CD14-positive monocyte (primary cell): ENCODE measurements around the gene MTG2. TPM values are rescaled to one million over a fixed set of nuclear protein-coding genes. Genes with fewer than 3 reads are reported as not detected.

Experiments used
- DNase-seq, 3 donors: peaks; one replicate each; pipeline ENCODE4 v3.0.0-alpha.2; 2011 to 2022
- H2AFZ ChIP-seq: 2 replicates; pipeline ENCODE4 v1.6.0; 2012; ENCODE audit warnings: mild to moderate bottlenecking, low read depth, low read length, inconsistent platforms; ENCODE audit not compliant: insufficient read depth, poor library complexity, severe bottlenecking
- H3K27ac ChIP-seq, 2 donors: 1 replicate in 1 of 2; 2 replicates in 1 of 2; pipeline ENCODE4 v1.5.1; 2012 to 2013; ENCODE audit warnings: low read length in 2 of 2, control low read depth in 1 of 2, inconsistent platforms in 1 of 2, low read depth in 1 of 2, mild to moderate bottlenecking in 1 of 2
- H3K27me3 ChIP-seq, 2 donors: one replicate each; pipeline versions ENCODE4 v1.6.0 to v1.6.1; 2011 to 2013; ENCODE audit warnings: low read length in 2 of 2; ENCODE audit not compliant: control insufficient read depth in 2 of 2, insufficient read depth in 2 of 2
- H3K36me3 ChIP-seq, 2 donors: replicated peaks in 1 of 2; 1 replicate in 1 of 2; 2 replicates in 1 of 2; pipeline versions ENCODE4 v1.5.1 to v1.6.1; 2012 to 2013; ENCODE audit warnings: low read length in 2 of 2, control low read depth in 1 of 2, inconsistent platforms in 1 of 2, mild to moderate bottlenecking in 1 of 2; ENCODE audit not compliant: insufficient read depth in 2 of 2, control insufficient read depth in 1 of 2
- H3K4me1 ChIP-seq, 2 donors: 1 replicate in 1 of 2; 2 replicates in 1 of 2; pipeline versions ENCODE4 v1.5.1 to v1.6.1; 2012 to 2013; ENCODE audit warnings: low read length in 2 of 2, control low read depth in 1 of 2, inconsistent platforms in 1 of 2, mild to moderate bottlenecking in 1 of 2, moderate library complexity in 1 of 2; ENCODE audit not compliant: insufficient read depth in 2 of 2, control insufficient read depth in 1 of 2
- H3K4me2 ChIP-seq: replicated peaks from 2 replicates; pipeline ENCODE3; 2012; ENCODE audit warnings: low read length, moderate library complexity, mild to moderate bottlenecking; ENCODE audit not compliant: poor library complexity, severe bottlenecking; ENCODE audit errors: extremely low read depth
- H3K4me3 ChIP-seq, 3 experiments: fragments of 200-600 bp in 1 of 3; sonication (generic) in 1 of 3; replicated peaks in 1 of 3; 1 replicate in 2 of 3; 2 replicates in 1 of 3; pipeline ENCODE4 v1.5.1; 2011 to 2013; ENCODE audit warnings: low read length in 3 of 3, mild to moderate bottlenecking in 3 of 3, control low read depth in 2 of 3, low read depth in 2 of 3, inconsistent platforms in 1 of 3, moderate library complexity in 1 of 3
- H3K79me2 ChIP-seq: 2 replicates; pipeline ENCODE4 v1.6.0; 2012; ENCODE audit warnings: mild to moderate bottlenecking, control low read depth, inconsistent platforms, low read length, moderate library complexity; ENCODE audit not compliant: insufficient read depth
- H3K9ac ChIP-seq: 2 replicates; pipeline ENCODE4 v1.6.0; 2017; ENCODE audit warnings: low read length, mild to moderate bottlenecking; ENCODE audit not compliant: insufficient read depth, poor library complexity, severe bottlenecking
- H3K9me3 ChIP-seq, 2 donors: replicated peaks in 1 of 2; 1 replicate in 1 of 2; 2 replicates in 1 of 2; pipeline versions ENCODE4 v1.5.1 to v1.6.1; 2012 to 2013; ENCODE audit warnings: low read length in 2 of 2, control low read depth in 1 of 2; ENCODE audit not compliant: control insufficient read depth in 1 of 2, insufficient read depth in 1 of 2
- H4K20me1 ChIP-seq: 2 replicates; pipeline ENCODE4 v1.6.0; 2012; ENCODE audit warnings: mild to moderate bottlenecking, low read length, control low read depth, moderate library complexity; ENCODE audit not compliant: insufficient read depth
- H3K27ac Mint-ChIP-seq, 7 donors: one replicate each; pipeline ENCODE4 v1.8.0; 2020; ENCODE audit warnings: mild to moderate bottlenecking in 7 of 7, mixed read lengths in 7 of 7, moderate library complexity in 6 of 7, inconsistent platforms in 2 of 7
- H3K27me3 Mint-ChIP-seq, 3 donors: one replicate each; pipeline ENCODE4 v1.8.0; 2021 to 2022; ENCODE audit warnings: low read depth in 3 of 3, mild to moderate bottlenecking in 3 of 3, mixed read lengths in 3 of 3, moderate library complexity in 3 of 3, inconsistent platforms in 1 of 3
- H3K36me3 Mint-ChIP-seq, 2 donors: one replicate each; pipeline ENCODE4 v1.8.0; 2020; ENCODE audit warnings: mixed read lengths in 2 of 2, inconsistent platforms in 1 of 2, mild to moderate bottlenecking in 1 of 2
- H3K4me1 Mint-ChIP-seq: one replicate; pipeline ENCODE4 v1.8.0; 2020; ENCODE audit warnings: mild to moderate bottlenecking, mixed read lengths
- H3K4me3 Mint-ChIP-seq, 2 donors: one replicate each; pipeline ENCODE4 v1.8.0; 2020; ENCODE audit warnings: mild to moderate bottlenecking in 2 of 2, mixed read lengths in 2 of 2, moderate library complexity in 1 of 2
- H3K9me3 Mint-ChIP-seq, 7 donors: one replicate each; pipeline ENCODE4 v1.8.0; 2020 to 2022; ENCODE audit warnings: mixed read lengths in 7 of 7, mild to moderate bottlenecking in 6 of 7, moderate library complexity in 6 of 7, inconsistent platforms in 2 of 7
- WGBS: methylation state at CpG from one replicate; pipeline ENCODE4 v1.1.5; 2013; ENCODE audit warnings: missing lambda C conversion rate; ENCODE audit not compliant: insufficient coverage; 5-methylcytosine and 5-hydroxymethylcytosine counted together
- intact Hi-C, 2 donors: fragments of 100-400 bp; cut with micrococcal nuclease; formaldehyde crosslinking; loops; one replicate each; pipeline versions ENCODE4 v1.15.0 to v1.15.1; 2023
- polyA plus RNA-seq, 3 donors: library from polyadenylated mRNA; depleted of rRNA in 1 of 3; unstranded in 2 of 3; stranded (reverse) in 1 of 3; fragments of 300-500 nt in 2 of 3; fragments of >200 nt in 1 of 3; fragmentation: Illumina TruSeq in 2 of 3; gene quantifications; 1 replicate in 2 of 3; 2 replicates in 1 of 3; pipeline ENCODE4 v1.2.3, GENCODE V29; 2012 to 2021
- TF ChIP-seq, protein P1 (sequence below): fragments of 200-600 bp; IDR thresholded peaks from one replicate; pipeline ENCODE4 v1.8.0; 2022; ENCODE audit warnings: antibody characterized with exemption, mild to moderate bottlenecking

MTG2 gene
- polyA plus RNA-seq, 3 donors, result 10.8 to 16.1 (median 14.9) TPM

DNA sequence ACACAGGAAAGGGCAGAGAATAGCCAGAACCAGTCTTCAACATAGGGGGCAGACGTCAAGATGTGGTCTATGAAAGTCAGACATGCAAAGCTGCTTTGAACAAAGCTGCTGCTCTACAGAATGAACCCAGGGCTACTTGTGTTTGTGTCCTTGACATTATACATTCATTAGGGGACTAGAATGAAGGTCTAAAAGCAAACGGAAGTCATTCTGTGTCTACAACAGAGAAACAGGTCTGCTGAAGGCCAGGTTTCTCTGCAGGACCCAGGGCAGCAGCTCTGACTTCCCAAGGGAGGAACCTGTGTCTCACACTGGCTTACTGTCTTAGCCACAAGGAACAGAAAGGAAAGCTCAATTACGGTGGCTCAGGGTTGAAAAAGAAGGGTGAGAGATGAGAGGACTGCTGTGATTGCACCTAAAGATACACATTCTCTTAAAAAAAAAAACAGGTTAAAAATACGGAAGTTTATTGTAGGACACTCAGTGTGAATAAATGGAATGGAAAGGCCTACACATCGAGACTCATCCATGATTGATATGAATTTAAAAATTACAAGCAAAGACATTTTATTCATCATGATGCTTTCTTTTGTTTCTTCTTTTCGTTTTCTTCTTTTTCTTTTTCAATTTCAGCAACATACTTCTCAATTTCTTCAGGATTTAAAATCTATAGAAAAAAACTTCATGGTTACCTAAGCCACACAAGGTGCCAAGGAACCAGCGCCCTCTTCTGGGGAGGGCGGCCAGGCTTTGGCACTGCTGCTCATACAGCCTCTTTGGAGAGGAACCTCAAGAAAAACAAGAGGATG is 46.3 kb upstream of the MTG2 start:
- no peaks in the 10 kb centered on the region for H3K27me3 Mint-ChIP-seq
- peaks cover 48 to 53% of the 10 kb centered on the region in 2 donors for H3K4me1 ChIP-seq
- TF ChIP-seq, protein P1, sequence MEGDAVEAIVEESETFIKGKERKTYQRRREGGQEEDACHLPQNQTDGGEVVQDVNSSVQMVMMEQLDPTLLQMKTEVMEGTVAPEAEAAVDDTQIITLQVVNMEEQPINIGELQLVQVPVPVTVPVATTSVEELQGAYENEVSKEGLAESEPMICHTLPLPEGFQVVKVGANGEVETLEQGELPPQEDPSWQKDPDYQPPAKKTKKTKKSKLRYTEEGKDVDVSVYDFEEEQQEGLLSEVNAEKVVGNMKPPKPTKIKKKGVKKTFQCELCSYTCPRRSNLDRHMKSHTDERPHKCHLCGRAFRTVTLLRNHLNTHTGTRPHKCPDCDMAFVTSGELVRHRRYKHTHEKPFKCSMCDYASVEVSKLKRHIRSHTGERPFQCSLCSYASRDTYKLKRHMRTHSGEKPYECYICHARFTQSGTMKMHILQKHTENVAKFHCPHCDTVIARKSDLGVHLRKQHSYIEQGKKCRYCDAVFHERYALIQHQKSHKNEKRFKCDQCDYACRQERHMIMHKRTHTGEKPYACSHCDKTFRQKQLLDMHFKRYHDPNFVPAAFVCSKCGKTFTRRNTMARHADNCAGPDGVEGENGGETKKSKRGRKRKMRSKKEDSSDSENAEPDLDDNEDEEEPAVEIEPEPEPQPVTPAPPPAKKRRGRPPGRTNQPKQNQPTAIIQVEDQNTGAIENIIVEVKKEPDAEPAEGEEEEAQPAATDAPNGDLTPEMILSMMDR, result peak; percentile 78
- H3K4me3 ChIP-seq, result no peak overlapping the region
- peaks cover 78 to 91% of the 10 kb centered on the region in 2 donors for H3K36me3 Mint-ChIP-seq
- H3K9ac ChIP-seq, result no peak overlapping the region
- no peak overlapping the region for H3K4me2 ChIP-seq
- 51% methylated on average over 5 of the region's 8 CpGs for WGBS
- intact Hi-C loops, result loop anchor here in 1 of 2 donors (2.0 kb wide), 1 partner anchor 14 kb away; the partner anchor contains the start of gene LSM14B
- peaks cover 82 to 90% of the 10 kb centered on the region in 2 donors for H3K36me3 ChIP-seq
- peaks cover 49% of the 10 kb centered on the region for H3K79me2 ChIP-seq
- H4K20me1 ChIP-seq, result peaks cover 96% of the 10 kb centered on the region
- H3K4me3 Mint-ChIP-seq, result no peak overlapping the region
- peaks cover 0 to 3% (median 0%) of the 10 kb centered on the region in 7 donors for H3K9me3 Mint-ChIP-seq
- DNase-seq, result peak; percentile 57 to 66 (median 60)
- H3K27me3 ChIP-seq, result no peaks in the 10 kb centered on the region
- peak overlapping the region; percentile 51 to 85 (median 65) for H3K27ac Mint-ChIP-seq
- peak overlapping the region in 1 of 2 donors; percentile 80 for H3K27ac ChIP-seq
- H2AFZ ChIP-seq, result no peak overlapping the region
- H3K4me1 Mint-ChIP-seq, result peaks cover 55% of the 10 kb centered on the region
- no peaks in the 10 kb centered on the region for H3K9me3 ChIP-seq

DNA sequence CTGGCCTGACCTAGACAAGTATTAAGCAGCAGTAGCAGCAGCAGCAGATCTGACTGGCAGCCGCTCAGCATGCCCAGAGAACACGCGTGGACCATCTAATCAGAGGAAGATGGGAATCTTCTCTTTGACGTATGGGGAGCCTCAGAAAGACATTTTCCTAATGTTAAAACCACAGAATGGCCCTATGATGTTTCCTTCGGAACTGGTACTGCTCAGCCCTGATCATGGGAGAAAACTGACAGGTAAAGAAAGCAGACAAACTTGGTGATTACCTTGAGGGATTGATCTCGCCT is 45.8 kb upstream of the MTG2 start:
- Histone ChIP-seq H3K4me2 (no peak overlapping the region), H3K4me3 (no peak overlapping the region), H3K4me1 (peaks cover 48 to 53% of the 10 kb centered on the region in 2 donors), H3K27ac (peak overlapping the region in 1 of 2 donors; percentile 46), H2AFZ (no peak overlapping the region), H4K20me1 (peaks cover 96% of the 10 kb centered on the region), H3K36me3 (peaks cover 76 to 84% of the 10 kb centered on the region in 2 donors), H3K9ac (no peak overlapping the region), H3K27me3 (no peaks in the 10 kb centered on the region), H3K9me3 (no peaks in the 10 kb centered on the region), H3K79me2 (peaks cover 53% of the 10 kb centered on the region)
- H3K4me1 Mint-ChIP-seq, result peaks cover 56% of the 10 kb centered on the region
- no peak for DNase-seq
- H3K9me3 Mint-ChIP-seq, result peaks cover 0 to 3% (median 0%) of the 10 kb centered on the region in 7 donors
- TF ChIP-seq, protein P1, result peak; percentile 59
- no peaks in the 10 kb centered on the region for H3K27me3 Mint-ChIP-seq
- peaks cover 73 to 85% of the 10 kb centered on the region in 2 donors for H3K36me3 Mint-ChIP-seq
- peak overlapping the region in 6 of 7 donors; percentile 16 to 80 (median 64) for H3K27ac Mint-ChIP-seq
- WGBS, result 86% methylated on average over 4 of the region's 6 CpGs
- intact Hi-C loops, result loop anchor here in 1 of 2 donors (2.0 kb wide), 1 partner anchor 14 kb away; the partner anchor contains the start of gene LSM14B
- H3K4me3 Mint-ChIP-seq, result no peak overlapping the region
